Muscle of leg (tissue), 11 donors: ENCODE data around the gene ARL5B. TPM values are rescaled to one million over a fixed set of nuclear protein-coding genes. Genes with fewer than 3 reads are reported as not detected.
A peak's percentile ranks its signal among the peaks of the same experiment; 100 is the strongest.
"Not testable (repeated sequence)": the region's sequence is repeated elsewhere in the genome, so short reads cannot be mapped to it uniquely, and the experiment has no call there.

Experiments
- DNase-seq: peaks from one replicate; pipeline ENCODE4 v3.0.0; 2013
- H3K27ac ChIP-seq: one replicate; pipeline ENCODE4 v1.5.1; 2013; ENCODE audit warnings: mild to moderate bottlenecking, low read length, control low read depth
- H3K27me3 ChIP-seq: one replicate; pipeline ENCODE4 v1.6.1; 2013; ENCODE audit warnings: low read length; ENCODE audit not compliant: control insufficient read depth, insufficient read depth
- H3K36me3 ChIP-seq: one replicate; pipeline ENCODE4 v1.6.1; 2013; ENCODE audit warnings: low read length; ENCODE audit not compliant: control insufficient read depth, insufficient read depth
- H3K4me1 ChIP-seq: one replicate; pipeline ENCODE4 v1.6.1; 2013; ENCODE audit warnings: low read length; ENCODE audit not compliant: control insufficient read depth, insufficient read depth
- H3K4me3 ChIP-seq: one replicate; pipeline ENCODE4 v1.5.1; 2013; ENCODE audit warnings: low read length, control low read depth
- H3K9me3 ChIP-seq: replicated peaks from 2 replicates; pipeline ENCODE4 v1.6.1; 2013; ENCODE audit warnings: low read depth, low read length; ENCODE audit not compliant: control insufficient read depth
- WGBS: methylation state at CpG from one replicate; pipeline ENCODE4 v1.1.5; 2013; ENCODE audit warnings: missing lambda C conversion rate; ENCODE audit not compliant: insufficient coverage; 5-methylcytosine and 5-hydroxymethylcytosine counted together
- polyA plus RNA-seq, 8 donors: library from polyadenylated mRNA; unstranded; fragments of 120-200 nt; gene quantifications; one replicate each; pipeline versions ENCODE4 v1.2.1 to v1.2.3, GENCODE V29; 2013; ENCODE audit warnings: inconsistent platforms in 1 of 8, low replicate concordance in 1 of 8; ENCODE audit not compliant: insufficient read length in 8 of 8, insufficient read depth in 1 of 8
- total RNA-seq: library from RNA; stranded (reverse); fragments of 120-200 nt; gene quantifications from one replicate; pipeline ENCODE4 v1.2.4, GENCODE V29; 2013

ARL5B gene
- total and polyA plus RNA-seq, 9 donors: 16.1 to 31.2 (median 21.2) TPM

DNA sequence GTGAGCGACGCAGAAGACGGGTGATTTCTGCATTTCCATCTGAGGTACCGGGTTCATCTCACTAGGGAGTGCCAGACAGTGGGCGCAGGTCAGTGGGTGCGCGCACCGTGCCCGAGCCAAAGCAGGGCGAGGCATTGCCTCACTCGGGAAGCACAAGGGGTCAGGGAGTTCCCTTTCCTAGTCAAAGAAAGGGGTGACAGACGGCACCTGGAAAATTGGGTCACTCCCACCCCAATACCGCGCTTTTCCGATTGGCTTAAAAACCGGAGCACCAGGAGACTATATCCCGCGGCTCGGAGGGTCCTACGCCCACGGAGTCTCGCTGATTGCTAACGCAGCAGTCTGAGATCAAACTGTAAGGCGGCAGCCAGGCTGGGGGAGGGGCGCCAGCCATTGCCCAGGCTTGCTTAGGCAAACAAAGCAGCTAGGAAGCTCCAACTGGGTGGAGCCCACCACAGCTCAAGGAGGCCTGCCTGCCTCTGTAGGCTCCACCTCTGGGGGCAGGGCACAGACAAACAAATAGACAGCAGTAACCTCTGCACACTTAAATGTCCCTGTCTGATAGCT, 31.7 kb upstream of the ARL5B start:
- H3K36me3 ChIP-seq, H3K27me3 ChIP-seq, H3K4me1 ChIP-seq, H3K9me3 ChIP-seq: not testable (repeated sequence)
- DNase-seq: peak; percentile 65
- peak overlapping the region; percentile 38 for H3K4me3 ChIP-seq
- peak overlapping the region; percentile 8 for H3K27ac ChIP-seq
- 0% methylated on average over 11 of the region's 25 CpGs for WGBS

DNA sequence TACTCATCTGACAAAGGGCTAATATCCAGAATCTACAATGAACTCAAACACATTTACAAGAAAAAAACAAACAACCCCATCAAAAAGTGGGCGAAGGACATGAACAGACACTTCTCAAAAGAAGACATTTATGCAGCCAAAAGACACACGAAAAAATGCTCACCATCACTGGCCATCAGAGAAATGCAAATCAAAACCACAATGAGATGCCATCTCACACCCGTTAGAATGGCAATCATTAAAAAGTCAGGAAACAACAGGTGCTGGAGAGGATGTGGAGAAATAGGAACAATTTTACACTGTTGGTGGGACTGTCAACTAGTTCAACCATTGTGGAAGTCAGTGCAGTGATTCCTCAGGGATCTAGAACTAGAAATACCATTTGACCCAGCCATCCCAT, 26.7 kb upstream of the ARL5B start:
- not testable (repeated sequence) for H3K4me1 ChIP-seq, H3K4me3 ChIP-seq, H3K27ac ChIP-seq, DNase-seq, H3K9me3 ChIP-seq, H3K36me3 ChIP-seq, H3K27me3 ChIP-seq
- WGBS: no CpG with 5 or more reads among the region's 3 CpGs

DNA sequence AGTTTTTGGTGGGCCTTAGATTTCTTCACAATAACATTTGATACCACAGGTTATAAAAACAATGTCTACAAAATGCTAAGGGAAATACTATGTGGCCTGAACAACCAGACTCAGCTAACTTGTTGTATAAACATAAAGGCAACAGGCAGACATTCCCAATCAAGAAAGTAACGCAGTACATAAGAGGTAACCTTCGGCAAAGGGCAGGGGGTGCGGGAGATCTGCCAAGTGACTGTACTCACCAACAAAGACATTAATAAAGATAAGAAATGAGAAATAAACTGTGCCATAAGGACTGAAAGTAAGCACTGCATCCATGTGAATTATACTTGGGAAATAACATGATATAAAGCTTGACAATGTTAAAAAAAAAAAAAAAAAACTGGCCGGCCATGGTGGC, 23.2 kb upstream of the ARL5B start:
- no peak overlapping the region for H3K4me3 ChIP-seq
- no peak overlapping the region for H3K27ac ChIP-seq
- no peak for DNase-seq
- WGBS: no CpG with 5 or more reads among the region's 4 CpGs
- H3K27me3 ChIP-seq: no peaks in the 10 kb centered on the region
- H3K36me3 ChIP-seq: no peaks in the 10 kb centered on the region
- H3K9me3 ChIP-seq: no peaks in the 10 kb centered on the region
- H3K4me1 ChIP-seq: no peaks in the 10 kb centered on the region

DNA sequence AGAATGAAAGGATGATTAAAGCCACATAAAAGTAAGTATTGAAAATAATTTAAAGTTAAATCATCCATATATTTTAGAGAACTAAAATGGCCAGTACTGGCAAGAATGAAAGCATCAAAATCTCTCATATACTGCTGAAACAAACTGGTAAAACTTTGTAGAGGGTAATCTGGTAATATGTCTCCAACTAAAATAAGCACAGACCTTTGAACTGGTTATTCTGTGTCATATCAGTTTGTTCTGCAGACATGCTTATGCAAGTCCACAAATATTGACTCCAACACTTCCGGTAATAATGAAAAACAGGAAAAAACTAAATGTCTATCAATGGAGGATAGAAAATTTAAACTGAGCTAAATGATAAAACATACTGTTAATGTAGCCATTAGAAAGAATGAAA, 21.8 kb upstream of the ARL5B start:
- no CpG with 5 or more reads among the region's 1 CpG for WGBS
- not testable (repeated sequence) for H3K4me3 ChIP-seq, H3K27ac ChIP-seq, H3K27me3 ChIP-seq, H3K4me1 ChIP-seq, H3K9me3 ChIP-seq, DNase-seq, H3K36me3 ChIP-seq

- not testable (repeated sequence) for H3K36me3 ChIP-seq, H3K27ac ChIP-seq, H3K4me3 ChIP-seq, H3K4me1 ChIP-seq, DNase-seq, H3K27me3 ChIP-seq, H3K9me3 ChIP-seq
- WGBS: no CpG with 5 or more reads among the region's 2 CpGs
These were observed 19.5 kb upstream of the ARL5B start for GRCh38 chr10:18639719-18640118.

DNA sequence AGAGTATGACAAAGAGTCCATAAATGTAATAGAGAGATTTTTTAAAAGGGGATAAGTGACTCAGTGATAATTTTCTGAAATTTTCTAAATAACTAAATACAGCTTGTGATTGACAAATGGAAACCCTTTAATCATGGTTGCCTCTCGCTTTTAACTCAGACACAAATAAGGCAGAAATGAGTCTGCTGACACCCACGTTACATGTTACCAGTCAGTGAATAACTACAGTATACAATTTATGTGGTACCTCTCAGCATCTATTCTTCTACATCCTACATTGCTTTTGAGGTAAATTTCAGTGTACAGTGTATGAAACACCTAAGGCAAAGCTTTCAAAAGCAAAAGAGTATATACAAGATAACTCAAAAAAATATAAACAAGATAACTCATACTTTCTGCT, 12.1 kb upstream of the ARL5B start:
- H3K27me3 ChIP-seq: no peaks in the 10 kb centered on the region
- no peak overlapping the region for H3K4me3 ChIP-seq
- no peaks in the 10 kb centered on the region for H3K9me3 ChIP-seq
- DNase-seq: no peak
- no peaks in the 10 kb centered on the region for H3K36me3 ChIP-seq
- H3K27ac ChIP-seq: no peak overlapping the region
- no CpG with 5 or more reads among the region's 2 CpGs for WGBS
- peaks cover 3% of the 10 kb centered on the region for H3K4me1 ChIP-seq

DNA sequence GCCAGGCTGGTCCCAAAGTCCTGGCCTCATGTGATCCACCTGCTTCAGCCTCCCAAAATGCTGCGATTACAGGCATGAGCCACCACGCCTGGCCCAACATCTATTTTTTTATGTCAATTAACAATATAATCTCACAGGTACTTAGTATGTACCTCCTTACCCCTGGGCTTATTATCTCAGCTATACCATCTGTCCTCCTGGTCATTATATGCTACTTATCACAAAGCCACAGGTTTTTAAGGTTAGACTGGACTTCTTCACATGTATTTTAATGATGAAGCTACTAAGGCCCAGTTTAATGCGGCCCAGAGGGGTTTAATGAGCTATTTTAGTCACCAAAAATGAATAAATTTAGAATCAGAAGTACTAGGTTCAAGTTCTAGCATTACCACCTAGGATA, 11.3 kb upstream of the ARL5B start:
- 90% methylated on average over 2 of the region's 3 CpGs for WGBS
- no peak overlapping the region for H3K4me3 ChIP-seq
- no peaks in the 10 kb centered on the region for H3K27me3 ChIP-seq
- H3K9me3 ChIP-seq: no peaks in the 10 kb centered on the region
- H3K27ac ChIP-seq: no peak overlapping the region
- peaks cover 3% of the 10 kb centered on the region for H3K4me1 ChIP-seq
- H3K36me3 ChIP-seq: no peaks in the 10 kb centered on the region
- DNase-seq: no peak

DNA sequence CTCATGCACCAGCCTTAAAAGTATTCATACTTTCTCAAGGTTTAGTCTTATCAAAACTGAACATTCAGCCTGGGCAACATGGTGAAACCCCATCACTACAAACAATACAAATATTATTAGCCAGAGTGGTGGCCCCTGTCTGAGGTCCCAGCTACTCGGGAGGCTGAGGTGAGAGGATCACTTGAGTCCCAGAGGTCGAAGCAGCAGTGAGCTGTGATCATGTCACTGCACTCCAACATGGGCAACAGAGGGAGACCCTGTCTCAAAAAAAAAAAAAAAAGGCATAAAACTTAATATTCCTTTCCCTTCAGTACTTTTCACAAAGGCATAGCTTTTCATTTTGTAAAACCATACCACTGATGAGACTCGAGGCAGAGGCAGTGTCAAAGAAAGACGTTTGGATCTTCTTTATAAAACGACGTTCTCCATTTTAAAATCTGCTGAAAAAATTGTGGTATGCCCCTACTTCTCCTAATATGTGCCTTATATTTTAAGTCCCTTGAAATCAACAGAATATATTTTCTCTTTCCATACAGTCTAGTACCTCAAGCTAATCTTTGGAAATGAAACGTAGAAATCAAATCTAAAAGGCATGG, 9.8 kb upstream of the ARL5B start:
- no peaks in the 10 kb centered on the region for H3K9me3 ChIP-seq
- no peak for DNase-seq
- peaks cover 3% of the 10 kb centered on the region for H3K4me1 ChIP-seq
- no peak overlapping the region for H3K4me3 ChIP-seq
- no peak overlapping the region for H3K27ac ChIP-seq
- 69% methylated on average over 2 of the region's 7 CpGs for WGBS
- no peaks in the 10 kb centered on the region for H3K36me3 ChIP-seq
- H3K27me3 ChIP-seq: no peaks in the 10 kb centered on the region

GRCh38 chr10:18650404-18650997, 8.7 kb upstream of the ARL5B start:
- H3K27ac ChIP-seq: no peak overlapping the region
- H3K36me3 ChIP-seq: no peaks in the 10 kb centered on the region
- no peak for DNase-seq
- no peaks in the 10 kb centered on the region for H3K27me3 ChIP-seq
- peak overlapping the region; percentile 87 for H3K4me3 ChIP-seq
- WGBS: 4% methylated on average over 4 of the region's 6 CpGs
- H3K4me1 ChIP-seq: peaks cover 3% of the 10 kb centered on the region
- no peaks in the 10 kb centered on the region for H3K9me3 ChIP-seq

DNA sequence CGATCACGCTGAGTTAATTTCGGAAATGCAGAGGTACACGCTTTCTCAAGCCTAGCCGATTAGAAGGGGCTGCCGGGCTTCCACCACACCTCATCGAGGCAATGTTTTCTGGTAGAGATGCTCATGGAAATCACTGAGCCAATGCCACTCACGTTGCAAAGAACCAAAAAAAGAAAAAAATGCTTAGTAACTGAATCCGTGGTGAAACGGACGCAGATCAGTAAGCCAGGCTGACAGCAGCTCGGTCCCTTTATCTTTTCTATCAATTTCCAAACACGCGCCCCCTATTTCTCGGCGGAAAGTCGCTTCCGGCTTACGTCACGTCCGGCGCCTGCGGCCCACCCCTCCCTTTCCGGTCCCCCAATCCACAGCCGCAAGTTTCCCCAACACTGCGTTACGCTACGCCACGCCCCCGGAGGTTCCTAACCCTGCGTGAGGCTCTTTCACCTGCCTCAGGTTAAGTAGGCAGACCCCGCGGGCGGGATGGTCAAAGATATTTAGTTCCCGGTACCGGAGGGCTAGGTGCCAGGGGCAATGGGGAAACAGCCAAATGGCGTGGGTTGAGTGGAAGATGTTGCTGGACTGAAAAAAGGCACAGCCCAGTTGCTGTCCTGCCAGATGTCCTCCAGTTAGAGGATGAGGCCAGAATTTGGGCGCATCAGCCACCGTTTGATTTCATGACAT, 7.8 kb upstream of the ARL5B start, which contains the start of gene NSUN6:
TSS of gene NSUN6 (minus strand) at position 264 of the 684 bp plus-strand sequence. CDS start 384 bp downstream, outside the sequence.
- 0% methylated on average over 37 of the region's 39 CpGs for WGBS
- Histone ChIP-seq H3K9me3 (no peaks in the 10 kb centered on the region), H3K27me3 (no peaks in the 10 kb centered on the region), H3K4me3 (peak within 1 kb of the TSS; percentile 87), H3K4me1 (peaks cover 3% of the 10 kb centered on the region), H3K27ac (peak within 1 kb of the TSS; percentile 98), H3K36me3 (no peaks in the 10 kb centered on the region)
- DNase-seq: peak; percentile 96
